ENCODE results near the gene VAV3.

The VAV3 gene

DNA sequence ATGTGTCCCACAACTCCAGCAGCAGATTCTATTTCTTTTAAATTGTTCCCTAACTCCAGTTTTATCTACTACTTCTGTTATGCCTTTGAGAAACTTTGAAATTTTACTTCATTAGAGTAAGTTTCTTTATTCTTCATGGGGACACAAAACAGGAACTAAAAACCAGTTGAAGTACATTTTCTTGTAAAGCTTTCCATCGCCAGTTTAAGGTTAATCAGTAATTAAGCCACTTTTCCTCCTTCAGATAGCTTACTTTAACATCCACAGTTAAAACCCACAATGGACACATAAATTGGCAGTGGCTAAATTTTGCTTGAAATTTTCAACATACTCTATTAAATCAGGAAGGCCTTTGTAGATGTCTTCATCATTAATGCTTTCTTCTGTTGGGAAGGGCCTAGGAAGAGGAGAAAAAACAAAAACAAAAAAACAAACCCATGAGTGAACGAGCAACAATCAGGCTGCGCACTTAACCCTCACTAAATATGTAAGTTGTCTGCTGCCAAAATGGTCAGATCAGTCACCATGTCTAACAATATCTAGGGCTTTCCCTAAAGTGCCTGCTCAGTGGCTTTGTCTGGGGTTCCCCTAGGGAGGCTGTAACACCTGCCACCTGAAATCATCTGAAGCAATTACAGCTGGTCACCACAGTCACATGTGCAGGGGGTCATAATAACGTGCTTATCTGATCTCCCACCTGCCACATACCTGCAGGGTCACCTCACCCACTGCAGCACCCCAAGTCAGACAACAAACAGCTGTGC, 187.9 kb downstream of the VAV3 start:
- TF ChIP-seq, protein P1, sequence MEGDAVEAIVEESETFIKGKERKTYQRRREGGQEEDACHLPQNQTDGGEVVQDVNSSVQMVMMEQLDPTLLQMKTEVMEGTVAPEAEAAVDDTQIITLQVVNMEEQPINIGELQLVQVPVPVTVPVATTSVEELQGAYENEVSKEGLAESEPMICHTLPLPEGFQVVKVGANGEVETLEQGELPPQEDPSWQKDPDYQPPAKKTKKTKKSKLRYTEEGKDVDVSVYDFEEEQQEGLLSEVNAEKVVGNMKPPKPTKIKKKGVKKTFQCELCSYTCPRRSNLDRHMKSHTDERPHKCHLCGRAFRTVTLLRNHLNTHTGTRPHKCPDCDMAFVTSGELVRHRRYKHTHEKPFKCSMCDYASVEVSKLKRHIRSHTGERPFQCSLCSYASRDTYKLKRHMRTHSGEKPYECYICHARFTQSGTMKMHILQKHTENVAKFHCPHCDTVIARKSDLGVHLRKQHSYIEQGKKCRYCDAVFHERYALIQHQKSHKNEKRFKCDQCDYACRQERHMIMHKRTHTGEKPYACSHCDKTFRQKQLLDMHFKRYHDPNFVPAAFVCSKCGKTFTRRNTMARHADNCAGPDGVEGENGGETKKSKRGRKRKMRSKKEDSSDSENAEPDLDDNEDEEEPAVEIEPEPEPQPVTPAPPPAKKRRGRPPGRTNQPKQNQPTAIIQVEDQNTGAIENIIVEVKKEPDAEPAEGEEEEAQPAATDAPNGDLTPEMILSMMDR (IDR thresholded peaks at IDR 0.05; ENCODE audit: low read depth, low read length, missing control alignments): no peak
- in situ Hi-C loops (cut with HindIII; ENCODE audit: low sequenced_read_pairs): no loop called here
- no peak for DNase-seq (ENCODE audit: low read depth)
- H3K4me3 ChIP-seq (ENCODE audit: low read depth, low read length): no peak overlapping the region

DNA sequence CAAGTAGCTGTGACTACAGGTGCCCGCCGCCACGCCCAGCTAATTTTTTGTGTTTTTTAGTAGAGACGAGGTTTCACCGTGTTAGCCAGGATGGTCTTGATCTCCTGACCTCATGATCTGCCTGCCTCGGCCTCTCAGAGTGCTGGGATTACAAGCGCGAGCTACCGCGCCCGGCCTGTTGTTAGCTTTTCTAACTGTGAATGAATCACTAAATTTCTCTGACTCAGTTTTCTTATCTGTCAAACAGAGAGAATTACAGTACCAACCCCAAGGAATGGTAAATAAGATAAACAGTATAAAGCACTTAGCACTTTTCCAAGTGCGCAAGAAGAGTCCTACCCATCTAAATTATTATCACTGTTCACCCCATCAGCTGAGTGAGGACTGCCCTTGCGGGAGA, 193.6 kb downstream of the VAV3 start:
- H3K4me3 ChIP-seq (ENCODE audit: low read depth, low read length): no peak overlapping the region
- DNase-seq (ENCODE audit: low read depth): no peak
- in situ Hi-C loops (cut with HindIII; ENCODE audit: low sequenced_read_pairs): no loop called here
- TF ChIP-seq, protein P1 (IDR thresholded peaks at IDR 0.05; ENCODE audit: low read depth, low read length, missing control alignments): no peak

DNA sequence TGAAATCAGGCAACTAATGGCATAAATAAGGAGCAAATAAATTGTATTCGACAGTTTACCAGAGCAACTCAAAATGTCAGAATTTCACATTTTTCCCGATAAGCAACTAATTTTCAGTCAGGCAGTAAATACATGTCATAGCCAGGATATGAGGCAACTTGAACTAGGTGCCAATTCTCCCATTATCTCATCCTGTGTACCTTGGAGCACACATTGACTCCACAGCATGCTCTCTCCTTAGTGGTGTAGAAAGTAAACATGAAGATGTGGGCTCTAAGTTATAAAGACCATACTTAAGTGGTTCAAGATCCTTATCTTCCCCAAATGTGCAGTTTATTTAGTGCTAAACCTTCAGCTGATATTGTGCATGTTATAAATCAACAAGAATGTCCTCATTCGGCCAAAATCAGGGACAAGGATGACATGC, 197.8 kb downstream of the VAV3 start:
- DNase-seq (ENCODE audit: low read depth): no peak
- H3K4me3 ChIP-seq (ENCODE audit: low read depth, low read length): no peak overlapping the region
- in situ Hi-C loops (cut with HindIII; ENCODE audit: low sequenced_read_pairs): no loop called here
- TF ChIP-seq, protein P1 (IDR thresholded peaks at IDR 0.05; ENCODE audit: low read depth, low read length, missing control alignments): no peak

DNA sequence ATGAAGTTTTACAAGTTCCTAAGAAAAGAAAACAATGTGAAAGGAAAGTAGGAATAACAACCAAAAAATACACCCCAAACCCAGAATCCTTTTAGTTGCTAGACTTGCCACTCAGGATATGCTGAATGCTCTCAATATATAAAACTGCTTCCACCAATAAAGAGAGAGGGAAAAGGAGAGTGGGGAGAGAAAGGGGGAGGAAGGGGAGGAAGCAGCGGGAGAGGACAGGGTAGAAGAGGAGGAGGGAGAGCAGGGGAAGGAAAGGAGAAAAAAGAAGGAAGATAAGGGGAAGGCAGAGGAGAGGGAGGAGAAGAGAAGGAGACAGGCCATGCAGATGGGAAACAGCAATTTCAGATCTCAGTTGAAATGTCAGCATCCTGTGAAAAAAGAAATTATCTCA, 198.4 kb downstream of the VAV3 start:
- TF ChIP-seq, protein P1 (IDR thresholded peaks at IDR 0.05; ENCODE audit: low read depth, low read length, missing control alignments): no peak
- no peak for DNase-seq (ENCODE audit: low read depth)
- H3K4me3 ChIP-seq (ENCODE audit: low read depth, low read length): no peak overlapping the region
- in situ Hi-C loops (cut with HindIII; ENCODE audit: low sequenced_read_pairs): no loop called here

DNA sequence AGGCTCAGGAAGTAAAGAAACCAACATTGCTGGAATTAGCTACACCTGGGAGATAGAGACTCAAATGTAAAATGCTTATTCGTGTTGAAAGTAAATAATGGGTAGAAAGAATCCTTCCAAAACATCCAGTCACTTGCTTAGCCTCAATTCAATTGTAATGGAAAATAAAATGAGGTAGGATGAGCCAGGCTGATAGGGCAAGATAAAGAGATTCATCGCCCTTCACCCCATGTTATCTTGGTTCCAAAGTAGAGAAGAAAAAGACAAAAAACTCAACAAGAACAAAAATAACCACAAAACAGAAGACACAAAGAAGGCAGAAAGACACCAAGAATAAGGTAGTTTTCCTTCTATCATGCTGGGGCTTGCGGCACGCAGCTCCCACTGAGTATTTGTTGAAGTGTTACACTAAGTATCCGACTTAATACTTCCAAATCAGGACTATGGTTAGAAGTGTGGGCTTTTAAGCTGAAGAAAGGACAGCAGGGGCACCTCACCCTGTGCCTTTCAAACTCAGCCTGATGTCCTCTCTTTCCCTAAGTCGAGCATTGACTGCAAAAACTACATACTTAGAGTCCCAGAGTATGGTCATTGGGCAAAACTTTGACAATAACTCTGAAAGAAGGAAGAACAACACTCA, 202.1 kb downstream of the VAV3 start:
- TF ChIP-seq, protein P1 (IDR thresholded peaks at IDR 0.05; ENCODE audit: low read depth, low read length, missing control alignments): no peak
- in situ Hi-C loops (cut with HindIII; ENCODE audit: low sequenced_read_pairs): no loop called here
- no peak for DNase-seq (ENCODE audit: low read depth)
- H3K4me3 ChIP-seq (ENCODE audit: low read depth, low read length): no peak overlapping the region

DNA sequence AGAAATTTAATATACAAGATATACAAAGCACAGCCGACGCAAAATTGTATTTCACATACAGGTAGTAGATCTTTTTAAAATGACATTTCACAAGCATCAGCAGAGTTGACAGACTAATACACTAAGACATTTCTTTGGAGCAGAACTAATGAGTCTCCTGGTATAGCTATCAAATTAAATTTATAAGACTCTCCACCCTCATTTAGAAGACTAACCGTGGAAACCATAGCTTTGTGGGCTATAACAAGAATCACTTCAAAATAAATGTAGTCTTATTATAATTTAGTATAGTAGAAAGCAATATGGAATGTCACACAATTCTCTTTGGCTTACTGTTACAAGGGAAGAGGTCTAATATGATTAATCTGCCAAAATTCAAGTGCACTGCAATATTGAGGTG, 204.9 kb downstream of the VAV3 start:
- TF ChIP-seq, protein P1 (IDR thresholded peaks at IDR 0.05; ENCODE audit: low read depth, low read length, missing control alignments): no peak
- DNase-seq (ENCODE audit: low read depth): no peak
- in situ Hi-C loops (cut with HindIII; ENCODE audit: low sequenced_read_pairs): no loop called here
- no peak overlapping the region for H3K4me3 ChIP-seq (ENCODE audit: low read depth, low read length)
